CD14-positive monocyte (primary cell): ENCODE data around the gene PTGDS. TPM values are rescaled to one million over a fixed set of nuclear protein-coding genes. Genes with fewer than 3 reads are reported as not detected.

Experiments
- DNase-seq, 3 donors: peaks; one replicate each; pipeline ENCODE4 v3.0.0-alpha.2; 2011 to 2022
- H2AFZ ChIP-seq: 2 replicates; pipeline ENCODE4 v1.6.0; 2012; ENCODE audit warnings: mild to moderate bottlenecking, low read depth, low read length, inconsistent platforms; ENCODE audit not compliant: insufficient read depth, poor library complexity, severe bottlenecking
- H3K27ac ChIP-seq, 2 donors: 1 replicate in 1 of 2; 2 replicates in 1 of 2; pipeline ENCODE4 v1.5.1; 2012 to 2013; ENCODE audit warnings: low read length in 2 of 2, control low read depth in 1 of 2, inconsistent platforms in 1 of 2, low read depth in 1 of 2, mild to moderate bottlenecking in 1 of 2
- H3K27me3 ChIP-seq, 2 donors: one replicate each; pipeline versions ENCODE4 v1.6.0 to v1.6.1; 2011 to 2013; ENCODE audit warnings: low read length in 2 of 2; ENCODE audit not compliant: control insufficient read depth in 2 of 2, insufficient read depth in 2 of 2
- H3K36me3 ChIP-seq, 2 donors: replicated peaks in 1 of 2; 1 replicate in 1 of 2; 2 replicates in 1 of 2; pipeline versions ENCODE4 v1.5.1 to v1.6.1; 2012 to 2013; ENCODE audit warnings: low read length in 2 of 2, control low read depth in 1 of 2, inconsistent platforms in 1 of 2, mild to moderate bottlenecking in 1 of 2; ENCODE audit not compliant: insufficient read depth in 2 of 2, control insufficient read depth in 1 of 2
- H3K4me1 ChIP-seq, 2 donors: 1 replicate in 1 of 2; 2 replicates in 1 of 2; pipeline versions ENCODE4 v1.5.1 to v1.6.1; 2012 to 2013; ENCODE audit warnings: low read length in 2 of 2, control low read depth in 1 of 2, inconsistent platforms in 1 of 2, mild to moderate bottlenecking in 1 of 2, moderate library complexity in 1 of 2; ENCODE audit not compliant: insufficient read depth in 2 of 2, control insufficient read depth in 1 of 2
- H3K4me2 ChIP-seq: replicated peaks from 2 replicates; pipeline ENCODE3; 2012; ENCODE audit warnings: low read length, moderate library complexity, mild to moderate bottlenecking; ENCODE audit not compliant: poor library complexity, severe bottlenecking; ENCODE audit errors: extremely low read depth
- H3K4me3 ChIP-seq, 3 experiments: fragments of 200-600 bp in 1 of 3; sonication (generic) in 1 of 3; replicated peaks in 1 of 3; 1 replicate in 2 of 3; 2 replicates in 1 of 3; pipeline ENCODE4 v1.5.1; 2011 to 2013; ENCODE audit warnings: low read length in 3 of 3, mild to moderate bottlenecking in 3 of 3, control low read depth in 2 of 3, low read depth in 2 of 3, inconsistent platforms in 1 of 3, moderate library complexity in 1 of 3
- H3K79me2 ChIP-seq: 2 replicates; pipeline ENCODE4 v1.6.0; 2012; ENCODE audit warnings: mild to moderate bottlenecking, control low read depth, inconsistent platforms, low read length, moderate library complexity; ENCODE audit not compliant: insufficient read depth
- H3K9ac ChIP-seq: 2 replicates; pipeline ENCODE4 v1.6.0; 2017; ENCODE audit warnings: low read length, mild to moderate bottlenecking; ENCODE audit not compliant: insufficient read depth, poor library complexity, severe bottlenecking
- H3K9me3 ChIP-seq, 2 donors: replicated peaks in 1 of 2; 1 replicate in 1 of 2; 2 replicates in 1 of 2; pipeline versions ENCODE4 v1.5.1 to v1.6.1; 2012 to 2013; ENCODE audit warnings: low read length in 2 of 2, control low read depth in 1 of 2; ENCODE audit not compliant: control insufficient read depth in 1 of 2, insufficient read depth in 1 of 2
- H4K20me1 ChIP-seq: 2 replicates; pipeline ENCODE4 v1.6.0; 2012; ENCODE audit warnings: mild to moderate bottlenecking, low read length, control low read depth, moderate library complexity; ENCODE audit not compliant: insufficient read depth
- H3K27ac Mint-ChIP-seq, 7 donors: one replicate each; pipeline ENCODE4 v1.8.0; 2020; ENCODE audit warnings: mild to moderate bottlenecking in 7 of 7, mixed read lengths in 7 of 7, moderate library complexity in 6 of 7, inconsistent platforms in 2 of 7
- H3K27me3 Mint-ChIP-seq, 3 donors: one replicate each; pipeline ENCODE4 v1.8.0; 2021 to 2022; ENCODE audit warnings: low read depth in 3 of 3, mild to moderate bottlenecking in 3 of 3, mixed read lengths in 3 of 3, moderate library complexity in 3 of 3, inconsistent platforms in 1 of 3
- H3K36me3 Mint-ChIP-seq, 2 donors: one replicate each; pipeline ENCODE4 v1.8.0; 2020; ENCODE audit warnings: mixed read lengths in 2 of 2, inconsistent platforms in 1 of 2, mild to moderate bottlenecking in 1 of 2
- H3K4me1 Mint-ChIP-seq: one replicate; pipeline ENCODE4 v1.8.0; 2020; ENCODE audit warnings: mild to moderate bottlenecking, mixed read lengths
- H3K4me3 Mint-ChIP-seq, 2 donors: one replicate each; pipeline ENCODE4 v1.8.0; 2020; ENCODE audit warnings: mild to moderate bottlenecking in 2 of 2, mixed read lengths in 2 of 2, moderate library complexity in 1 of 2
- H3K9me3 Mint-ChIP-seq, 7 donors: one replicate each; pipeline ENCODE4 v1.8.0; 2020 to 2022; ENCODE audit warnings: mixed read lengths in 7 of 7, mild to moderate bottlenecking in 6 of 7, moderate library complexity in 6 of 7, inconsistent platforms in 2 of 7
- WGBS: methylation state at CpG from one replicate; pipeline ENCODE4 v1.1.5; 2013; ENCODE audit warnings: missing lambda C conversion rate; ENCODE audit not compliant: insufficient coverage; 5-methylcytosine and 5-hydroxymethylcytosine counted together
- intact Hi-C, 2 donors: fragments of 100-400 bp; cut with micrococcal nuclease; formaldehyde crosslinking; loops; one replicate each; pipeline versions ENCODE4 v1.15.0 to v1.15.1; 2023
- polyA plus RNA-seq, 3 donors: library from polyadenylated mRNA; depleted of rRNA in 1 of 3; unstranded in 2 of 3; stranded (reverse) in 1 of 3; fragments of 300-500 nt in 2 of 3; fragments of >200 nt in 1 of 3; fragmentation: Illumina TruSeq in 2 of 3; gene quantifications; 1 replicate in 2 of 3; 2 replicates in 1 of 3; pipeline ENCODE4 v1.2.3, GENCODE V29; 2012 to 2021
- TF ChIP-seq, protein P1 (sequence below): fragments of 200-600 bp; IDR thresholded peaks from one replicate; pipeline ENCODE4 v1.8.0; 2022; ENCODE audit warnings: antibody characterized with exemption, mild to moderate bottlenecking

PTGDS gene
- polyA plus RNA-seq, 3 donors = 0.34 to 1.5 TPM; not detected in 1

DNA sequence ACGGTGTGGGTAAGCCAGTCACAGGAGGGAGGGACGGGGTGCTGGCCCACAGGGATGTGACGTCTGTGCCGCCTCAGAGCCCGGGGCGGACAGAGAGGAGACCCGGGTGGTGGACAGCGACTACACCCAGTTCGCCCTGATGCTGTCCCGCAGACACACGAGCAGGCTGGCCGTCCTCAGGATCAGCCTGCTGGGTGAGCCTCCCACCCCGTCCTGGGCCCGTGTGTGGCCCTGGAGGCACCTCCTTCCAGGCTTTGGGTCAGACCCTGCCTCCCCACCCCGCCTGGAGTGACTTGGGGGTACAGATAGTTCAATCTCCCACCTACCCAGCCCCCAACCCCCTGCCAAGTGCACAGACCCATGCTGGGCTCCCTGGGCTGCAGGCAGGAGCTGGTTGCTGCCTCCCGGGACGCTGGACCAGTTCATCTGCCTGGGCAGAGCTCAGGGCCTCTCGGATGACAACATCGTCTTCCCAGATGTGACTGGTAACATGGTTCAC, 23.5 kb upstream of the PTGDS start:
- H3K36me3 ChIP-seq = no peaks in the 10 kb centered on the region
- H3K9me3 Mint-ChIP-seq = peaks cover 0 to 5% (median 3%) of the 10 kb centered on the region in 7 donors
- no peaks in the 10 kb centered on the region for H3K27me3 ChIP-seq
- no peaks in the 10 kb centered on the region for H3K79me2 ChIP-seq
- H3K27ac ChIP-seq = no peak overlapping the region
- no peaks in the 10 kb centered on the region for H4K20me1 ChIP-seq
- intact Hi-C loops = loop anchor here in 1 of 2 donors (5.0 kb wide), 1 partner anchor 107 kb away; the partner anchor contains the start of gene PHPT1
- peaks cover 5% of the 10 kb centered on the region for H3K4me1 Mint-ChIP-seq
- DNase-seq = no peak
- no peak overlapping the region for H3K4me3 Mint-ChIP-seq
- no peaks in the 10 kb centered on the region for H3K36me3 Mint-ChIP-seq
- no peak overlapping the region for H3K9ac ChIP-seq
- no peak overlapping the region for H3K27ac Mint-ChIP-seq
- H3K4me2 ChIP-seq = no peak overlapping the region
- H3K9me3 ChIP-seq = no peaks in the 10 kb centered on the region
- peaks cover 13 to 15% of the 10 kb centered on the region in 2 donors for H3K4me1 ChIP-seq
- TF ChIP-seq, protein P1, sequence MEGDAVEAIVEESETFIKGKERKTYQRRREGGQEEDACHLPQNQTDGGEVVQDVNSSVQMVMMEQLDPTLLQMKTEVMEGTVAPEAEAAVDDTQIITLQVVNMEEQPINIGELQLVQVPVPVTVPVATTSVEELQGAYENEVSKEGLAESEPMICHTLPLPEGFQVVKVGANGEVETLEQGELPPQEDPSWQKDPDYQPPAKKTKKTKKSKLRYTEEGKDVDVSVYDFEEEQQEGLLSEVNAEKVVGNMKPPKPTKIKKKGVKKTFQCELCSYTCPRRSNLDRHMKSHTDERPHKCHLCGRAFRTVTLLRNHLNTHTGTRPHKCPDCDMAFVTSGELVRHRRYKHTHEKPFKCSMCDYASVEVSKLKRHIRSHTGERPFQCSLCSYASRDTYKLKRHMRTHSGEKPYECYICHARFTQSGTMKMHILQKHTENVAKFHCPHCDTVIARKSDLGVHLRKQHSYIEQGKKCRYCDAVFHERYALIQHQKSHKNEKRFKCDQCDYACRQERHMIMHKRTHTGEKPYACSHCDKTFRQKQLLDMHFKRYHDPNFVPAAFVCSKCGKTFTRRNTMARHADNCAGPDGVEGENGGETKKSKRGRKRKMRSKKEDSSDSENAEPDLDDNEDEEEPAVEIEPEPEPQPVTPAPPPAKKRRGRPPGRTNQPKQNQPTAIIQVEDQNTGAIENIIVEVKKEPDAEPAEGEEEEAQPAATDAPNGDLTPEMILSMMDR = no peak
- 92% methylated on average over 17 of the region's 19 CpGs for WGBS
- no peak overlapping the region for H2AFZ ChIP-seq
- no peak overlapping the region for H3K4me3 ChIP-seq
- H3K27me3 Mint-ChIP-seq = peaks cover 0 to 5% (median 0%) of the 10 kb centered on the region in 3 donors

DNA sequence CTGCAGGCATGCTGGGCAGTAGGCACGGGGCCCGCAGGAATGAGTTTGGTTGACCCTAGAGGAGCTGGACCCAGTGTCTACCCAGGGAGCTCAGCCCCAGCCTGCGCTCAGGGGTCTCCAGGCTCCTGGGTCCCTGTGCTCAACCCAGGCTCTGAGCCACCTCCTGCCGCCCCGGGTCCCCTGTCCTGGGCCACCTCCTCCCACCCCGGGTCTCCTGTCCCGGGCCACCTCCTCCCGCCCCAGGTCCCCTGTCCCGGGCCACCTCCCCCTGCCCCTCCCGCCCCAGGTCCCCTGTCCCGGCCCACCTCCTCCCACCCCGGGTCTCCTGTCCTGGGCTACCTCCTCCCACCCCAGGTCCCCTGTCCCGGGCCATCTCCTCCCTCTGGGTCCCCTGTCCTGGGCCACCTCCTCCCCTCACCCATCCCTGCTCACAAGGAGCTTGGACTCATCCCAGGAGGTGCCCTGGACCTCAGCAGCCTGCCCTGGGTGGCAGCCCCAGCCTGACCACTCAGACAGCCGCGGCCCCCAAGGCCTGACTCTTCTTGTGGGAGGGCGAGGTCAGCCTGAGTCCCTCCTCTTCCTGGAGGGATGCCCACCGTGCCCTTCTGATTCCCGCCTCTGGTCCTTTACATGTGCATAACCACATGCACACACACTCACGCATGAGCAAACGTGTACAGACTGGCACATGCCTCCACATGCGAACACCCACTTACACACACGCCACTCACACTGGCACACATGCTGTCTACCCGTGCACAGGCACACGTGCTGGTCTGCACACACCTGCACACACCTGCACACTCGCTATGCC, 22.8 kb upstream of the PTGDS start:
- no peaks in the 10 kb centered on the region for H3K36me3 ChIP-seq
- no peaks in the 10 kb centered on the region for H4K20me1 ChIP-seq
- no peak overlapping the region for H3K9ac ChIP-seq
- no peak for DNase-seq
- no peak overlapping the region for H3K4me2 ChIP-seq
- H3K9me3 ChIP-seq = no peaks in the 10 kb centered on the region
- H3K27me3 ChIP-seq = no peaks in the 10 kb centered on the region
- H2AFZ ChIP-seq = no peak overlapping the region
- intact Hi-C loops = loop anchor here in 1 of 2 donors (5.0 kb wide), 1 partner anchor 107 kb away; the partner anchor contains the start of gene PHPT1
- TF ChIP-seq, protein P1 = no peak
- 92% methylated on average over 16 of the region's 25 CpGs for WGBS
- Mint-ChIP-seq H3K4me3 (no peak overlapping the region), H3K4me1 (peaks cover 4% of the 10 kb centered on the region), H3K27me3 (peaks cover 0 to 5% (median 0%) of the 10 kb centered on the region in 3 donors), H3K36me3 (no peaks in the 10 kb centered on the region), H3K9me3 (peaks cover 0 to 5% (median 3%) of the 10 kb centered on the region in 7 donors), H3K27ac (no peak overlapping the region)
- H3K4me3 ChIP-seq = no peak overlapping the region
- H3K4me1 ChIP-seq = peaks cover 7 to 10% of the 10 kb centered on the region in 2 donors
- no peak overlapping the region for H3K27ac ChIP-seq
- no peaks in the 10 kb centered on the region for H3K79me2 ChIP-seq
